ENCODE data around the gene CDCA3.

GRCh38 chr12:6842075-6842474, 9.0 kb downstream of the CDCA3 start:
- TF ChIP-seq CTCF (IDR thresholded peaks at IDR 0.05) (no peak), POLR2AphosphoS5 (IDR thresholded peaks at IDR 0.05) (no peak)

All from upper lobe of left lung (tissue), 4 donors.